Measurements from ENCODE around the gene BLTP3B.

The BLTP3B gene

DNA sequence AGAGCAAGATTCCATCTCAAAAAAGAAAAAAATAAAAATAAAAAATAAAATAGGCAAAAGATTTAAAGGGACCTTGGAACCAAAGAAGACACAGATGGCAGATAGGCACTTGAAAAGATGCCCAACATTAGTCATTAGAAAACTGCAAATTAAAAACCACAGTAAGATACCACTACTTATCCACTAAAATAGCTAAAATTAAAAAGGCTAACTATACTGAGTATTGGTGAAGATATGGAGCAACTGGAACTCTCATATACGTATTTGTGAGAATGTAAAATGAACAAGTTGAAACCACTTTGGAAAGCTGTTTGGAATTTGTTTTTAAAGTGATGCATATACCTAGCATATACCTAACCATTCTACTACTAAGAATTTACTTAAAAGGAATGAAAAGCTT is 22.3 kb downstream of the BLTP3B start:
- no peak for DNase-seq (ENCODE audit: low spot score)

DNA sequence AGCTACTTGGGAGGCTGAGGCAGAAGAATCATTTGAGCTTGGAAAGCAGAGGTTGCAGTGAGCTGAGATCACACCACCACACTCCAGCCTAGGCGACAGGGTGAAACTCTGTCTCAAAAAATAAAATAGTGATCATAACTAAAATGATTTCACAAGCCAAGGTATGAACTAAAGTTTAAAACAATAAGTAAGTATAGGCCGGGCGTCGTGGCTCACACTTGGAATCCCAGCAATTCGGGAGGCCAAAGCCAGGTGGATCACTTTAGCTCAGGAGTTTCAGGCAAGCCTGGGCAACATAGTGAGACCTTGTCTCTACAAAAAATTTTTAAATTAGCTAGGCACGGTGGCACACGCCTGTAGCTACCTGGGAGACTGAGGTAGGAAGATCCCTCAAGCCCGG is 27.4 kb downstream of the BLTP3B start:
- DNase-seq (ENCODE audit: low spot score) = no peak

DNA sequence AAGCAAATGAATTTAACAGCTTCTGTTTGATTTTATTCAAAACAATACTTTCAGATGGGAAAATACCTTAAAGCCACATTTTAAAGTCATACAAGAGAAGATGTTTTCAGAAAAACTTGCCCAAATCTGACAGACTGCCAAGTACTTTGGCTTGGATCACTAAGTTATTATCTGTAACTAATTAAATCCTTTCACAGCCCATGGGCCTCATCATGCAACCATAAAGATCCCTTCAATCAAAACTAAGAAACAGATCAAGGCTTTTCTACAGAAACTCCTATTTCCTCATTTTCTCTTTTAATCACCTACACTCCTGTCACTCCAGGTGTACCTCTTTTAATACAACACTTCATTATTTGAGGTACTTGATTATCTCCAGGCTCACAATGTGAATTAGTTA is 28.1 kb downstream of the BLTP3B start:
- no peak for DNase-seq (ENCODE audit: low spot score)

DNA sequence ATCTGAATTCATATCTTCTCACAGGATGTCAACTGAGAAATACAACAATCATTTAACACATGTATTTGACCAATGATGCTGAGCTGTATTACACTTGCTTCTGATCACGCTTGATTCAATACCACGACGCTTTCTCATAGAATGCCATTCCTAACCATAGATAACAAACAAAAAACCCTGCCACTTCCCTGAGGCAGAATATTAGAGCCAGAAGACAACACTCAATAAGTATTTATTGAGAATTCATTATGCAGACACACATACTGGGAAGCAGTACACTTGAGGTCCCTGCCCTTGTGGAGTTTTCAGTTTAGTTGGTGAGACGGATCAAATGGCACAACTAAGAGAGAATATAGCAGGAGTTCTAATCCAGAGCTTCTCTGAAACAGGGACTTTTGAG is 32.4 kb downstream of the BLTP3B start:
- DNase-seq (ENCODE audit: low spot score) = no peak

DNA sequence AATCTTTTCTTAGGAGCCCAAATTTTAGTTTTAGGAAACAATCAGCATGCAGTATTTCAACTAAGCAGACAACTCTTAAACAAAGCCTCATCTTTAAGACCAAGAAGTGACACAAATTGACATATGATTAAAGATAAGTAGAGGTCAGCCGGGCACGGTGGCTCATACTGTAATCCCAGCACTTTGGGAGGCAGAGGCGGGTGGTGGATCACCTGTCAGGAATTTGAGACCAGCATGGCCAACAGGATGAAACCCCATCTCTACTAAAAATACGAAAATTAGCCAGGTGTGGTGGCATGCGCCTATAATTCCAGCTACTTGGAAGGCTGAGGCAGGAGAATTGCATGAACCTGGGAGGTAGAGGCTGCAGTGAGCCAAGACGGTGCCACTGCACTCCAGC is 35.8 kb downstream of the BLTP3B start:
- DNase-seq (ENCODE audit: low spot score) = no peak

- DNase-seq (ENCODE audit: low spot score) = no peak
These were observed 37.0 kb downstream of the BLTP3B start for GRCh38 chr12:100105661-100106060.

GRCh38 chr12:100101000-100101399 is 41.7 kb downstream of the BLTP3B start:
- no peak for DNase-seq (ENCODE audit: low spot score)
